GM19099 (cell line): Measurements from ENCODE around the gene FLG.

Experiments used
- POLR2A ChIP-seq: IDR thresholded peaks from 3 replicates; pipeline ENCODE4 v1.6.1; 2011; ENCODE audit warnings: low read depth; ENCODE audit not compliant: insufficient read length; ENCODE audit errors: extremely low read depth

Gene FLG

GRCh38 chr1:152325111-152325510 lies at the start of gene FLG:
TSS of gene FLG (minus strand) at chr1:152325239. CDS start at chr1:152315456, 9,783 bp downstream.
- no peak for TF ChIP-seq POLR2A

- no peak for TF ChIP-seq POLR2A
Measured at GRCh38 chr1:152374451-152374850, 49.4 kb upstream of the FLG start.

GRCh38 chr1:152372672-152373071 lies 47.6 kb upstream of the FLG start:
- no peak for TF ChIP-seq POLR2A

- no peak for TF ChIP-seq POLR2A
Measured at GRCh38 chr1:152367436-152367835, 42.4 kb upstream of the FLG start.

GRCh38 chr1:152359906-152360305 lies 34.9 kb upstream of the FLG start, which contains the start of gene FLG2:
TSS of gene FLG2 (minus strand) at chr1:152360006. CDS start at chr1:152358884, 1,122 bp downstream.
- no peak for TF ChIP-seq POLR2A

- no peak for TF ChIP-seq POLR2A
Measured at GRCh38 chr1:152356736-152357135, 31.7 kb upstream of the FLG start.

- TF ChIP-seq POLR2A = no peak
Measured at GRCh38 chr1:152349611-152350010, 24.6 kb upstream of the FLG start.

GRCh38 chr1:152348447-152348846 lies 23.4 kb upstream of the FLG start:
- no peak for TF ChIP-seq POLR2A

- no peak for TF ChIP-seq POLR2A
Measured at GRCh38 chr1:152347116-152347728, 22.2 kb upstream of the FLG start.

- TF ChIP-seq POLR2A = no peak
Measured at GRCh38 chr1:152344438-152344837, 19.4 kb upstream of the FLG start.

- TF ChIP-seq POLR2A = no peak
Measured at GRCh38 chr1:152343006-152343405, 18.0 kb upstream of the FLG start.

GRCh38 chr1:152335399-152335798 lies 10.4 kb upstream of the FLG start:
- TF ChIP-seq POLR2A = no peak

- TF ChIP-seq POLR2A = no peak
Measured at GRCh38 chr1:152328801-152329391, 3.9 kb upstream of the FLG start.

- TF ChIP-seq POLR2A = no peak
Measured at GRCh38 chr1:152313970-152314369, 11.1 kb downstream of the FLG start.

- TF ChIP-seq POLR2A = no peak
Measured at GRCh38 chr1:152313319-152313801, 11.7 kb downstream of the FLG start.

GRCh38 chr1:152309955-152310354 lies 15.1 kb downstream of the FLG start:
- no peak for TF ChIP-seq POLR2A
